ENCODE results near the gene LBP. TPM values are rescaled to one million over a fixed set of nuclear protein-coding genes. Genes with fewer than 3 reads are reported as not detected.

LBP gene
- total RNA-seq, 1 experiment from 2014 or later = 0.37 TPM

DNA sequence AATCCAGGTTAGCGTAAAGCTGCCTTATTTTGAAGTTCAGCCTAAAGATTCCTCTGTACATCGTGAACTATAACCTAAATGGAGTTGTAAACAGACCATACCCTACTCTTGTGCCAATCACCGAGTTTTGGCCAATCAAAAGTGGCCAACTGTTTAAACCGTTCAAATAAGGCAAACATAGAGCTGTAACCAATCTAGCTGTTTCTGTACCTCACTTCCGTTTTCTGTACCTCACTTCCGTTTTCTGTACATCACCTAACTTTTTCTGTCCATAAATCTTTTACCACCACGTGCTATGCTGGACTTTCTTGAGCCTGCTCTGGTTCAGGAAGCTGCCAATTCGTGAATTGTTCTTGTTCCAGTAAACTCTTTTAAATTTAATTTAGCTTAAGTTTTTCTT is 39.7 kb downstream of the LBP start (continued):
- TF ChIP-seq TEAD4 (CRISPR knock-in tag; IDR thresholded peaks at IDR 0.05) (no peak), ZNF138 (CRISPR knock-in tag; conservative IDR thresholded peaks at IDR 0.05) (no peak), ETV6 (CRISPR knock-in tag; IDR thresholded peaks at IDR 0.05) (no peak), JAZF1 (CRISPR knock-in tag; IDR thresholded peaks at IDR 0.05) (no peak)
- TF ChIP-seq, protein P1, sequence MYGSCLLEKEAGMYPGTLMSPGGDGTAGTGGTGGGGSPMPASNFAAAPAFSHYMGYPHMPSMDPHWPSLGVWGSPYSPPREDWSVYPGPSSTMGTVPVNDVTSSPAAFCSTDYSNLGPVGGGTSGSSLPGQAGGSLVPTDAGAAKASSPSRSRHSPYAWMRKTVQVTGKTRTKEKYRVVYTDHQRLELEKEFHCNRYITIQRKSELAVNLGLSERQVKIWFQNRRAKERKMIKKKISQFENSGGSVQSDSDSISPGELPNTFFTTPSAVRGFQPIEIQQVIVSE (CRISPR knock-in tag; IDR thresholded peaks at IDR 0.05; ENCODE audit: borderline replicate concordance) = no peak

DNA sequence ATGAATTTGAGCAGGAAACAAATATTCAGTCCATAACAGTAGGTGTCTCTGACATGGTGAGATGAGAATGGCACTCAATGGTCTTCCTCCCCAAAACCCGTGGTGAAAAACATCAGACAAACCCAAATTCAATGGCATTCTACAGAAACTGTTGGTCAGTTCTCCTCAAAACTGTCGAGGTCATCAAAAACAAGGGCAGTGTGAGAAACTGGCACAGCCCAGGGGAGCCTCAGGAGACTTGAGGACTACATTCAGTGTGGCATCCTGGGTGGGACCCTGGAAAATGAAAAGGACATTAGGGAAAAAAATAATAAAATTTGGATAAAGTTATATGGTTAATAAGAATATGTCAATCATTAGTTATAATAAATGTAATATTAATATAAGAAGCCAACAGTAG is 40.6 kb downstream of the LBP start:
- ChIA-PET CTCF (interaction anchor here (1.0 to 2.9 kb wide), 5 partner anchors 18 to 86 kb away, joined by 4 to 20 read pairs (median 5); partner anchors contain the start of gene RALGAPB), POLR2A (no interaction called here)
- no peak overlapping the region for H3K4me3 Mint-ChIP-seq
- ATAC-seq (no peak), DNase-seq (ENCODE audit: low spot score) (no peak)
- peaks cover 13% of the 10 kb centered on the region for H3K4me1 Mint-ChIP-seq
- H3K27me3 Mint-ChIP-seq (ENCODE audit: low read depth) = no peaks in the 10 kb centered on the region
- peaks cover 34% of the 10 kb centered on the region for H3K9me3 Mint-ChIP-seq
- no peak for TF ChIP-seq GABPB1 (CRISPR knock-in tag; IDR thresholded peaks at IDR 0.05)
- TF ChIP-seq, protein P2, sequence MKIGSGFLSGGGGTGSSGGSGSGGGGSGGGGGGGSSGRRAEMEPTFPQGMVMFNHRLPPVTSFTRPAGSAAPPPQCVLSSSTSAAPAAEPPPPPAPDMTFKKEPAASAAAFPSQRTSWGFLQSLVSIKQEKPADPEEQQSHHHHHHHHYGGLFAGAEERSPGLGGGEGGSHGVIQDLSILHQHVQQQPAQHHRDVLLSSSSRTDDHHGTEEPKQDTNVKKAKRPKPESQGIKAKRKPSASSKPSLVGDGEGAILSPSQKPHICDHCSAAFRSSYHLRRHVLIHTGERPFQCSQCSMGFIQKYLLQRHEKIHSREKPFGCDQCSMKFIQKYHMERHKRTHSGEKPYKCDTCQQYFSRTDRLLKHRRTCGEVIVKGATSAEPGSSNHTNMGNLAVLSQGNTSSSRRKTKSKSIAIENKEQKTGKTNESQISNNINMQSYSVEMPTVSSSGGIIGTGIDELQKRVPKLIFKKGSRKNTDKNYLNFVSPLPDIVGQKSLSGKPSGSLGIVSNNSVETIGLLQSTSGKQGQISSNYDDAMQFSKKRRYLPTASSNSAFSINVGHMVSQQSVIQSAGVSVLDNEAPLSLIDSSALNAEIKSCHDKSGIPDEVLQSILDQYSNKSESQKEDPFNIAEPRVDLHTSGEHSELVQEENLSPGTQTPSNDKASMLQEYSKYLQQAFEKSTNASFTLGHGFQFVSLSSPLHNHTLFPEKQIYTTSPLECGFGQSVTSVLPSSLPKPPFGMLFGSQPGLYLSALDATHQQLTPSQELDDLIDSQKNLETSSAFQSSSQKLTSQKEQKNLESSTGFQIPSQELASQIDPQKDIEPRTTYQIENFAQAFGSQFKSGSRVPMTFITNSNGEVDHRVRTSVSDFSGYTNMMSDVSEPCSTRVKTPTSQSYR (CRISPR knock-in tag; IDR thresholded peaks at IDR 0.05) = no peak
- no peak for TF ChIP-seq IRF2 (CRISPR knock-in tag; IDR thresholded peaks at IDR 0.05; ENCODE audit: borderline replicate concordance, low read depth)
- TF ChIP-seq, protein P3, sequence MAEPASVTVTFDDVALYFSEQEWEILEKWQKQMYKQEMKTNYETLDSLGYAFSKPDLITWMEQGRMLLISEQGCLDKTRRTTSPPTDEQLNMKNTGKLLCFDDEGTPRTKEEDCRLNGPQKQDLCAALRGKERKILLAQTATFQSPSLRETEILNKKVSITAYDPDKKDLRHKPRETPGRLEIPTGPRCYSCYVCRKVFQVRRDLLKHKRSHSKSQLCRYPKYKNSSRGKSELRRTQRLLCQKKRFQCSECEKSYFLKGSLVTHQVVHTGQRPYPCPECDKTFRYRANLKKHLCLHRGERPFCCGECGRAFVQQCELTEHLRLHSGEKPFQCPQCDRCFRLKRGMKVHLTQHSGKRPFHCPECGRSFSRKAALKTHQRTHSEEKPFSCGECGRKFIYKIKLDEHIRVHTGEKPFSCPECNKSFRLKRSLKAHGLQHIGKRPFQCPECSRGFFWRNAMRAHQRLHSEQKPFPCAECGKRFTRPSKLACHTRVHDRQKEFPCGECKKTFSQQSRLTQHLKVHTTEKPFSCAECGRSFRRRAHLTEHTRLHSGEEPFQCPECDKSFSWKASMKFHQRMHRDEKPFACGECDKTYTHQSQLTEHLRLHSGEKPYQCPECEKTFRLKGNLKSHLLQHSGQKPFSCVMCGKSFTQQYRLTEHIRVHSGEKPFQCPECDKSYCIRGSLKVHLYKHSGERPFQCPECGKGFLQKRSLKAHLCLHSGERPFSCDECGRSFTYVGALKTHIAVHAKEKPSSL (CRISPR knock-in tag; conservative IDR thresholded peaks at IDR 0.05) = no peak
- no peak for TF ChIP-seq ATF1 (CRISPR knock-in tag; IDR thresholded peaks at IDR 0.05)
- no peak for TF ChIP-seq RELA (CRISPR knock-in tag; IDR thresholded peaks at IDR 0.05; ENCODE audit: borderline replicate concordance)
- TF ChIP-seq FOXJ3 (CRISPR knock-in tag; IDR thresholded peaks at IDR 0.05; ENCODE audit: borderline replicate concordance) = no peak
- no peak for TF ChIP-seq NR3C1 (CRISPR knock-in tag; conservative IDR thresholded peaks at IDR 0.05; ENCODE audit: low read depth)
- TF ChIP-seq CBFB (CRISPR knock-in tag; IDR thresholded peaks at IDR 0.05; ENCODE audit: low read depth) = no peak
- TF ChIP-seq NR2C2 (CRISPR knock-in tag; IDR thresholded peaks at IDR 0.05) = no peak
- TF ChIP-seq MXD4 (CRISPR knock-in tag; IDR thresholded peaks at IDR 0.05; ENCODE audit: borderline replicate concordance) = no peak
- TF ChIP-seq, protein P4, sequence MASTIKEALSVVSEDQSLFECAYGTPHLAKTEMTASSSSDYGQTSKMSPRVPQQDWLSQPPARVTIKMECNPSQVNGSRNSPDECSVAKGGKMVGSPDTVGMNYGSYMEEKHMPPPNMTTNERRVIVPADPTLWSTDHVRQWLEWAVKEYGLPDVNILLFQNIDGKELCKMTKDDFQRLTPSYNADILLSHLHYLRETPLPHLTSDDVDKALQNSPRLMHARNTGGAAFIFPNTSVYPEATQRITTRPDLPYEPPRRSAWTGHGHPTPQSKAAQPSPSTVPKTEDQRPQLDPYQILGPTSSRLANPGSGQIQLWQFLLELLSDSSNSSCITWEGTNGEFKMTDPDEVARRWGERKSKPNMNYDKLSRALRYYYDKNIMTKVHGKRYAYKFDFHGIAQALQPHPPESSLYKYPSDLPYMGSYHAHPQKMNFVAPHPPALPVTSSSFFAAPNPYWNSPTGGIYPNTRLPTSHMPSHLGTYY (CRISPR knock-in tag; IDR thresholded peaks at IDR 0.05) = no peak
- TF ChIP-seq CREB1 (CRISPR knock-in tag; IDR thresholded peaks at IDR 0.05) = no peak
- TF ChIP-seq, protein P5, sequence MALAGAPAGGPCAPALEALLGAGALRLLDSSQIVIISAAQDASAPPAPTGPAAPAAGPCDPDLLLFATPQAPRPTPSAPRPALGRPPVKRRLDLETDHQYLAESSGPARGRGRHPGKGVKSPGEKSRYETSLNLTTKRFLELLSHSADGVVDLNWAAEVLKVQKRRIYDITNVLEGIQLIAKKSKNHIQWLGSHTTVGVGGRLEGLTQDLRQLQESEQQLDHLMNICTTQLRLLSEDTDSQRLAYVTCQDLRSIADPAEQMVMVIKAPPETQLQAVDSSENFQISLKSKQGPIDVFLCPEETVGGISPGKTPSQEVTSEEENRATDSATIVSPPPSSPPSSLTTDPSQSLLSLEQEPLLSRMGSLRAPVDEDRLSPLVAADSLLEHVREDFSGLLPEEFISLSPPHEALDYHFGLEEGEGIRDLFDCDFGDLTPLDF (CRISPR knock-in tag; IDR thresholded peaks at IDR 0.05) = no peak
- TF ChIP-seq ZBTB21 (CRISPR knock-in tag; IDR thresholded peaks at IDR 0.05; ENCODE audit: borderline replicate concordance) = no peak
- TF ChIP-seq CREM (CRISPR knock-in tag; IDR thresholded peaks at IDR 0.05) = no peak
- TF ChIP-seq, protein P6, sequence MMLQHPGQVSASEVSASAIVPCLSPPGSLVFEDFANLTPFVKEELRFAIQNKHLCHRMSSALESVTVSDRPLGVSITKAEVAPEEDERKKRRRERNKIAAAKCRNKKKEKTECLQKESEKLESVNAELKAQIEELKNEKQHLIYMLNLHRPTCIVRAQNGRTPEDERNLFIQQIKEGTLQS (CRISPR knock-in tag; conservative IDR thresholded peaks at IDR 0.05) = no peak
- no peak for TF ChIP-seq TCF7 (CRISPR knock-in tag; IDR thresholded peaks at IDR 0.05; ENCODE audit: low read depth)
- TF ChIP-seq, protein P7, sequence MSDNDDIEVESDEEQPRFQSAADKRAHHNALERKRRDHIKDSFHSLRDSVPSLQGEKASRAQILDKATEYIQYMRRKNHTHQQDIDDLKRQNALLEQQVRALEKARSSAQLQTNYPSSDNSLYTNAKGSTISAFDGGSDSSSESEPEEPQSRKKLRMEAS (CRISPR knock-in tag; IDR thresholded peaks at IDR 0.05) = no peak
- TF ChIP-seq, protein P8, sequence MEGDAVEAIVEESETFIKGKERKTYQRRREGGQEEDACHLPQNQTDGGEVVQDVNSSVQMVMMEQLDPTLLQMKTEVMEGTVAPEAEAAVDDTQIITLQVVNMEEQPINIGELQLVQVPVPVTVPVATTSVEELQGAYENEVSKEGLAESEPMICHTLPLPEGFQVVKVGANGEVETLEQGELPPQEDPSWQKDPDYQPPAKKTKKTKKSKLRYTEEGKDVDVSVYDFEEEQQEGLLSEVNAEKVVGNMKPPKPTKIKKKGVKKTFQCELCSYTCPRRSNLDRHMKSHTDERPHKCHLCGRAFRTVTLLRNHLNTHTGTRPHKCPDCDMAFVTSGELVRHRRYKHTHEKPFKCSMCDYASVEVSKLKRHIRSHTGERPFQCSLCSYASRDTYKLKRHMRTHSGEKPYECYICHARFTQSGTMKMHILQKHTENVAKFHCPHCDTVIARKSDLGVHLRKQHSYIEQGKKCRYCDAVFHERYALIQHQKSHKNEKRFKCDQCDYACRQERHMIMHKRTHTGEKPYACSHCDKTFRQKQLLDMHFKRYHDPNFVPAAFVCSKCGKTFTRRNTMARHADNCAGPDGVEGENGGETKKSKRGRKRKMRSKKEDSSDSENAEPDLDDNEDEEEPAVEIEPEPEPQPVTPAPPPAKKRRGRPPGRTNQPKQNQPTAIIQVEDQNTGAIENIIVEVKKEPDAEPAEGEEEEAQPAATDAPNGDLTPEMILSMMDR (IDR thresholded peaks at IDR 0.05) = no peak
- H3K27ac Mint-ChIP-seq = no peak overlapping the region
- H3K36me3 Mint-ChIP-seq = no peaks in the 10 kb centered on the region; the same call in 1 of the 2 replicates

Measured in WTC11 (cell line).